ENCODE measurements around the gene ZNF224.
"Not testable (repeated sequence)": the region's sequence is repeated elsewhere in the genome, so short reads cannot be mapped to it uniquely, and the experiment has no call there.

The ZNF224 gene

GRCh38 chr19:44093931-44094765, at the start of gene ZNF224:
TSS of gene ZNF224 (plus strand) at chr19:44094361. CDS start at chr19:44097874, 3,513 bp downstream.
- peak; percentile 98 for FAIRE-seq

DNA sequence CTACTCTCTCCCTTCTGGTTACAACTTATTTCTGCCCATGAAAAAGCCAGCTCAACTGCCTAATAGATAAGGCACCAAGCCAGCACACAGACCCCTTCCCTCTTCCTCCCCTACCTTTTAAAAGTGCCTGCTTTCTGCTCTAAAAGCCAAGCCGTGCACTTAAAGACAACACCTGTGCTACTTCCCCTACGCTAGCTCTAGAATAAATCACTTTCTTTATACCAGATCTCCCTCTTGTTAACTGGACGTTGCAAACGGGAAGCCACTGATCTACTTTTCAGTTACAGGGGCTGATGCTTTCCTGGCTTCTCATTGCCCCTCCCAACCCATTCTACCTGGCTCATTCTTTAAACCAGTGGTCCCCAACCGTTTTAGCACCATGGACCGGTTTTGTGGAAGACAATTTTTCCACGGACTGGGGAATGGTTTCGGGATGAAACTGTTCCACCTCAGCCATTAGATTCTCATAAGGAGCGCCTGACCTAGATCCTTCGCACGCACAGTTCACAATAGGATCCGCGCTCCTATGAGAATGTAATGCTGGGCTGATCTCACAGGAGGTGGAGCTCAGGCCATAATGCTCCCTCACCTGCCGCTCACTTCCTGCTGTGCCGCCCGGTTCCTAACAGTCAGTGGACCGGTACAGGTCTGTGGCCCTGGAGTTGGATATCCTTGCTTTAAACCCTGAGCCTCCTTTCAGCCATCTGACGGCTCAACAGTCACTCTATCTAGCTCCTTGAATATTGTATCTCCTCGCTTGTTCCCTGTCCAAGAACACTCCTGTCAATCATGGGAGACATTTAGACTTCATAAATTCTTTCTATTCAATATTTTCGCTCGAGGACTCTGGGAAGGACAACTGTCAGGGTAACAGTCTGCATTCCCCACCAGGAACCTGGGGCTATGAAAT, 43.2 kb upstream of the ZNF224 start:
- FAIRE-seq = no peak

DNA sequence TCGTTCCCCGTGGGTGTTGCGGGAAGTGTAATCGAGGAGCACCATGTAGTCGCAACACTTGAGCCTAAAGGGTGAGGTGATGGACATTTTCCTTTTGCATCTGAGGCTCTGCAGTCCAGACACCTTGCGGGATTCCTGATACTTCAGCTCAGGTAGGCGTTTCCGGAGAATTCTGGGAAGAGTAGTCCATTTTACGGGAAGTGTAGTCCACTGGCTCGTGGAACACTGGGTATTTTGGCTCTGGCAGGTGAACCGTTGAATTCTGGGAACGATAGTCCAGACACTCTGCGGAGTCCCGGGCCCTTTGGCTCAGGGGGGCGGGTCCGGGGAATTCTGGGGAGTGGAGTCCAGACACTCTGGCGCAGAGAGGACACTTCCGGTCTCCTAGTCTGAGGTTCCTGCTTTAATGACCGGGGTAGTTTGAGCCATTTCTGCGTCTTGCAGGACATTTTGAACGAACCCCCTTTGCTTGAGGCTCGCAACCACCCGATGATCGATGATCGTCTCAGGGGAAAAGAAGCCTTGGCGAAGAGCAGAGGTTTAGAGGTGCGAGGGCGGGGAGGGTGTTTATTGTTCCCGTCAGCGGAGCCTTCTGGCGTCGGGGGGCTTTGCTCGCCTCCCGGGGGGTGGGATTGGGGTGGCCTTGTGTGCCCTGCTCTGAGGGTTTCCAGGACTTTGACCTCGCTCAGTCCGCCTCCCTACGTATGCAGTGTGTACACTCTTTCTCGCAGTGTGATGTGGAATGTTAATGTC, 42.3 kb upstream of the ZNF224 start, which contains the start of gene ZNF223:
ZNF223 (plus strand) TSS at position 387 of the 753 bp plus-strand sequence. CDS start 3,141 bp downstream, outside the sequence.
- no peak for FAIRE-seq

DNA sequence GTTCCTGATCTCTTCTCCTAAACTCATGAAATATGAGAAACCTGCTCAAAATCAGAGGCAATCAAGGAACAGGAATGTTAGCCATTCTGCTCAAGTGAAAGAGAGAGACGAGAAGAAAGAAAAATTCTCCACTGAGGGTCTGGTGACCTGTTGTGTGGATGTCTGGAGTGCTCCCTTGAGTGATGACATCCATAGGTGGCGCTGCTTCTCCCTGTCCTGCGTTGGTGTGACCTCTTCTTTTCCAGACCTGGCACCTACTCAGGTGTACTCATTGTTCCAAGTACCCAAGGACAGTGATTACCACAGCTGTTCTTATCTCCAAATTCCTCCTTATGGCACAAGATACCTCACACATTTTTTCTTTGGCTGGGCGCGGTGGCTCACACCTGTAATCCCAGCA, 38.3 kb upstream of the ZNF224 start:
- no peak for FAIRE-seq

- no peak for FAIRE-seq
These were observed 34.9 kb upstream of the ZNF224 start for GRCh38 chr19:44059229-44059628.

DNA sequence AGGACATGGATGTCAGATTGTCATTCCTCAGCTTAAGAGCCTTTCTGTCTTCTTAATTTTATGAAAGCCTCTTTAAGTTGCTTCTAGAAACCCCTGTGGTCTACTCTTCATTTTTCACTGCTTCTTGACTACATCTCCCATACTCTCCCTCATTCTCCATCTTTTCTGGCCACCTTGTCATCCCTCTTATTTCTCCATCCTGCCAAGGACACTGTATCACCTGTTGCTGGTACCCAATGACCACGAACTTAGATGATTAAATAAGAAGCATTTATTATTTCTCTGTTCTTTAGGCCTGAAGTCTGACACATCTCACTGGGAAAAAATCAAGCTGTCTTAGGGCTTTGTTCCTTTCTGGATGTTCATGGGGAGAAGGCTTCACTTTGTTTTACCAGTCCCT, 33.1 kb upstream of the ZNF224 start:
- FAIRE-seq = no peak

DNA sequence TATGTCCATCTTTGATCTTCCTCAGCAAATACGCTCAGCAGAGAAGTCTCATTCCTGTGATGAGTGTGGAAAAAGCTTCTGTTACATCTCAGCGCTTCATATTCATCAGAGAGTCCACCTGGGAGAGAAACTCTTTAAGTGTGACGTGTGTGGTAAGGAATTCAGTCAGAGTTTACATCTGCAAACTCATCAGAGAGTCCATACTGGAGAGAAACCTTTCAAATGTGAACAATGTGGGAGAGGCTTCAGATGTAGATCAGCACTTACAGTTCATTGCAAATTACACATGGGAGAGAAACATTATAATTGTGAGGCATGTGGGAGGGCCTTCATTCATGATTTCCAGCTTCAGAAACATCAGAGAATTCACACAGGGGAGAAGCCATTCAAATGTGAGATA, 27.9 kb upstream of the ZNF224 start:
- no peak for FAIRE-seq

DNA sequence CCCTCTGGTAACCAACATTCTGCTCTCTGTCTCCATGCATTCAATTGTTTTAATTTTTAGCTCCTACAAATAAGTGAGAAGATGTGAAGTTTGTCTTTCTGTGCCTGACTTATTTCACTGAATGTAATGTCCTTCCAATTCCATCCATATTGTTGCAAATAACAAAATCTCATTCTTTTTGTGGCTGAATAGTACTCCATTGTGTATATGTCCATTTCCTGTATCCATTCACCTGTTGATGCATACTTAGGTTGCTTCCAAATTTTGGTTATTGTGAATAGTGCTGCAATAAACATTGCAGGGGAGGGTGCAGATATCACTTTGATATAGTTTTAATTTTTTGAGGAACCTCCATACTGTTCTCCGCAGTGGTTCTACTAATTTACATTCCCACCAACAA, 24.7 kb upstream of the ZNF224 start:
- FAIRE-seq = no peak

GRCh38 chr19:44071824-44072542, 22.2 kb upstream of the ZNF224 start, which contains the start of gene ZNF284:
TSS of gene ZNF284 (plus strand) at chr19:44072159. CDS start at chr19:44076390, 4,231 bp downstream.
- FAIRE-seq = no peak

DNA sequence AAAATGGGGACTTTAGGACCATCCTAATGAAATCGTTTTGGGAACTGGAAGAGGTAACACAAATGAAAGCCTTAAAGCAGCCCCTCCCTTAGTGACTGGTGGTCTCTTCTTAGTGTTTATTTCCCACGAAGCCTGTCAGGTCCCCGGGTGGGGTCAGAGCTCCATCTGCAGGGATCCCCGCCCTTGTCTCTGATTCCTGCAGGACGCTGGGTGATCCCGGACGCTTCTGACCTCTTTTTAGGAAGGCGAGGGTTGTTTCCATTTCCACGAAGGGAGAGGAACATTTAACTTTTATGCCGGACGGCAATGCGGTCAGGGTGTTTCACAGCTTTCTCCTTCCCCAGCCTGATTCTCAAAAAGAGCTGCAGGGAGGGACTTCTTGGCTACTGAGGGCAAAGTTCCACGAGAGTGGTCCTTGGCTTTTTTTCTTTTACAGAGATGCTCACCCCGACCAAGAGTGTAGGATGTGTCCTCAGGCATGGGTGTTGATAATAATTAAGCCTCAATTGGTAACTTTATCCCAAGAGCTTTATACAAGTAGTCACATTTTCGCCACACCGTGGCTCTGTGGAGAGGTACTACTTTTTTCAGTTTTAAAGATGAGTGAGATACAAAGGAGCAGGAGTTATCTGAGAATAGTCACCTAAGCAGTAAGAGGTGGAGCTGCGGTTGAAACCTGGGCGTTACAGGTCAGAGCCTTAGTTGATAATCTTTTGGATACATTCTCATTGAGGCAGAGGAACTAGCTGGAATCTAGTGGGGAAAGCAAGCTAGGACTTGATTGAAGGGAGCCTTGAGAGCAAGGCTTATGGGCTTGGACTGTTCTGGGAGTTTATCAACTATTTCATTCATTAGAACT, 21.4 kb upstream of the ZNF224 start:
- no peak for FAIRE-seq

- FAIRE-seq = no peak
These were observed 17.8 kb upstream of the ZNF224 start for GRCh38 chr19:44076325-44076724.

DNA sequence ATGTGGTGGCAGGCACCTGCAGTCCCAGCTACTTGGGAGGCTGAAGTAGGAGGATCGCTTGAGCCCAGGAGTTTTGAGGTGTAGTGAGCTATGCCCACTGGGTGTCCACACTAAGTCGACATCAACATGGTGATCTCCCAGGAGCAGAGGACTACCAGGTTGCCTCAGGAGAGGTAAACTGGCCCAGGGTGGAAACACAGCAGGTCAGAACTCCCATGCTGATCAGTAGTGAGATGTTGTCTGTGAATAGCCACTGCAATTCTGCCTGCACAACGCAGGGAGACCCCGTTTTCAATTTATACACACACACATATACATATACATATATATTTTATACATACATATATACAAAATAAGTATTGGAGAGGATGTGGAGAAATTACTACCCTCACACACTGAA, 2.1 kb upstream of the ZNF224 start:
- FAIRE-seq = no peak

- no peak for FAIRE-seq
These were observed 13.6 kb downstream of the ZNF224 start for GRCh38 chr19:44107751-44108150.

DNA sequence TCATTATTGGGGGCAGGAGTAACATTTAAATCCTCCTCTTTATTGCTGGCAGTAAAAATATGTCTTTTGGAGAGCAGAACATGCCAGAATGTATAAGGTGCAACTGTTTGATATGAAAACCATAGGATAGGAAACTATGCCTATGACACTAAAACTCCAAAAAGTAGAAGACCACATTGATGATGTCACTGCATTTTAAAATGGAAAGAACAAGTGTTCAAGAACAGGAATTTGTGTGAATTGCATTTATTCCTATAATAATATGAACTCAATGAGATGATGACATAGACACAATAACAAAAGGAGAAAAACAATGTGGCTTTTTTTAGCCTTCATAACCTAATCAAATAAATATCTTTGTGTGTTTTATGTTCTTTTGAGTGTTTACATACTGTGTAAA, 15.3 kb downstream of the ZNF224 start:
- FAIRE-seq = no peak

DNA sequence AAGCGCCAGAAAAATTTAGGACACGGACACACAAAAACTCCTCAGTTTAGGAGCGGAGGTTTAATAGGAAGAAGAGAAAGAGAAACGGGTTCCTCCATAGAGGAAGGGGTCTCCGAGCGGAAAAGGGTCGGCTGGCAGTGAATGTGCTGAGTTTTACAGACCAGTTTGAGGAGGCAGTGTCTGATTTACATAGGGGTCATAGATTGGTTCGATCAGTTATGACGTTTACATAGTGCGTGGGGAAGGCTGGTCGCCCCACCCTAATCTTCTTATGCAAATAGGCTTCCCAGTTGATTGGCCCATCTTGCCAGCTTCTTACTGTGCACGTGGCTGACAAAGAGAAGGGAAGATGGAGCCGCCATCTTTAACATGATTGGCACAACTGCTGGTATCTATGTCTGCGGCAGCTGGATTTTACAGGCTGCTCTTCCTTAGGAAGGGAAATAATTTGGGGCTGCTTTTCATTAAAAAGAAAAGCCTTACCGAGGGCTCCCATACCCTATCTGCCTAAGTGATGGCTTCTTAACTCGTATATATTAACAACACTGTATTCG, 17.8 kb downstream of the ZNF224 start:
- FAIRE-seq = no peak

GRCh38 chr19:44112802-44113137, 18.6 kb downstream of the ZNF224 start:
- no peak for FAIRE-seq

GRCh38 chr19:44113138-44113783, 19.1 kb downstream of the ZNF224 start, which contains the start of gene ZNF225:
TSS of gene ZNF225 (plus strand) at chr19:44113399. CDS start at chr19:44115828, 2,429 bp downstream.
- peak; percentile 99 for FAIRE-seq

GRCh38 chr19:44113784-44114390, 19.7 kb downstream of the ZNF224 start:
- FAIRE-seq = no peak

GRCh38 chr19:44121162-44121561, 27.0 kb downstream of the ZNF224 start:
- FAIRE-seq = not testable (repeated sequence)

DNA sequence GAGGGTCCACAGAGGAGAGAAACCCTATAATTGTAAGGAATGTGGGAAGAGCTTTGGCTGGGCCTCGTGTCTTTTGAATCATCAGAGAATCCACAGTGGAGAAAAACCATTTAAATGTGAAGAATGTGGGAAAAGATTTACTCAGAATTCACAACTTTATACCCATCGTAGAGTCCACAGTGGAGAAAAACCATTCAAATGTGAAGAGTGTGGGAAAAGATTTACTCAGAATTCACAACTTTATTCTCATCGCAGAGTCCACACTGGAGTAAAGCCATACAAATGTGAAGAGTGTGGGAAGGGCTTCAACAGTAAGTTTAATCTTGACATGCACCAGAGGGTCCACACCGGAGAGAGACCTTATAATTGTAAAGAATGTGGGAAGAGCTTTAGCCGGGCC, 37.8 kb downstream of the ZNF224 start:
- no peak for FAIRE-seq

Data from G401.6 (cell line).